GM12891 (cell line): ENCODE results near the gene POC5.
"Not testable (repeated sequence)": the region's sequence is repeated elsewhere in the genome, so short reads cannot be mapped to it uniquely, and the experiment has no call there.

ENCODE experiments used
- DNase-seq: peaks from one replicate; pipeline ENCODE4 v3.0.0; 2011; ENCODE audit warnings: low spot score; ENCODE audit not compliant: insufficient read length
- FAIRE-seq: peaks from 2 replicates; lab custom pipeline; 2011; peaks lifted over from hg19 to GRCh38; lab: Jason Lieb, UNC
- PAX5 ChIP-seq: IDR thresholded peaks from 2 replicates; pipeline ENCODE4 v1.6.1; 2011; ENCODE audit warnings: low read length, moderate library complexity, mild to moderate bottlenecking; ENCODE audit not compliant: insufficient read depth, severe bottlenecking
- POLR2A ChIP-seq: IDR thresholded peaks from 2 replicates; pipeline ENCODE4 v1.6.1; 2011; ENCODE audit warnings: low read depth, low read length, control low read depth
- POLR2AphosphoS5 ChIP-seq: IDR thresholded peaks from 2 replicates; pipeline ENCODE4 v1.6.1; 2011; ENCODE audit warnings: low read depth, low read length, control low read depth
- POU2F2 ChIP-seq: IDR thresholded peaks from 2 replicates; pipeline ENCODE4 v1.6.1; 2011; ENCODE audit warnings: low read depth, mild to moderate bottlenecking, control low read depth, low read length, moderate library complexity
- SPI1 ChIP-seq: IDR thresholded peaks from 2 replicates; pipeline ENCODE4 v1.6.1; 2011; ENCODE audit warnings: low read depth, low read length, control low read depth
- TAF1 ChIP-seq: IDR thresholded peaks from 2 replicates; pipeline ENCODE4 v1.6.1; 2011; ENCODE audit warnings: low read depth, low read length, control low read depth

The POC5 gene

GRCh38 chr5:75707911-75708509, 9.2 kb downstream of the POC5 start:
- TF ChIP-seq PAX5: no peak
- TF ChIP-seq SPI1: no peak
- no peak for TF ChIP-seq POLR2AphosphoS5
- no peak for TF ChIP-seq POU2F2
- TF ChIP-seq TAF1: no peak
- no peak for TF ChIP-seq POLR2A
- DNase-seq (no peak), FAIRE-seq (no peak)

GRCh38 chr5:75706775-75707174, 10.5 kb downstream of the POC5 start:
- no peak for TF ChIP-seq POLR2AphosphoS5
- no peak for DNase-seq
- no peak for FAIRE-seq

- DNase-seq: no peak
- TF ChIP-seq PAX5 (no peak), POU2F2 (no peak), TAF1 (no peak)
- no peak for FAIRE-seq
These were observed 11.2 kb downstream of the POC5 start for GRCh38 chr5:75706016-75706415.

- no peak for FAIRE-seq
- TF ChIP-seq POLR2A (no peak), SPI1 (no peak), POU2F2 (no peak), PAX5 (no peak), TAF1 (no peak), POLR2AphosphoS5 (no peak)
These were observed 15.4 kb downstream of the POC5 start for GRCh38 chr5:75701856-75702255.

GRCh38 chr5:75695472-75696351, 21.5 kb downstream of the POC5 start:
- FAIRE-seq, DNase-seq: not testable (repeated sequence)

More at GRCh38 chr5:75701856-75702255, 15.4 kb downstream of the POC5 start:
- DNase-seq: no peak

- TF ChIP-seq POU2F2 (no peak), POLR2AphosphoS5 (no peak), TAF1 (no peak), POLR2A (no peak), SPI1 (no peak), PAX5 (no peak)
- no peak for DNase-seq
- no peak for FAIRE-seq
These were observed 22.5 kb downstream of the POC5 start for GRCh38 chr5:75694781-75695180.

GRCh38 chr5:75690669-75691068, 26.6 kb downstream of the POC5 start:
- TF ChIP-seq POLR2A (no peak), POLR2AphosphoS5 (no peak), SPI1 (no peak), PAX5 (no peak), POU2F2 (no peak), TAF1 (no peak)
- DNase-seq (no peak), FAIRE-seq (no peak)

GRCh38 chr5:75686480-75686879, 30.8 kb downstream of the POC5 start:
- FAIRE-seq (no peak), DNase-seq (no peak)

DNA sequence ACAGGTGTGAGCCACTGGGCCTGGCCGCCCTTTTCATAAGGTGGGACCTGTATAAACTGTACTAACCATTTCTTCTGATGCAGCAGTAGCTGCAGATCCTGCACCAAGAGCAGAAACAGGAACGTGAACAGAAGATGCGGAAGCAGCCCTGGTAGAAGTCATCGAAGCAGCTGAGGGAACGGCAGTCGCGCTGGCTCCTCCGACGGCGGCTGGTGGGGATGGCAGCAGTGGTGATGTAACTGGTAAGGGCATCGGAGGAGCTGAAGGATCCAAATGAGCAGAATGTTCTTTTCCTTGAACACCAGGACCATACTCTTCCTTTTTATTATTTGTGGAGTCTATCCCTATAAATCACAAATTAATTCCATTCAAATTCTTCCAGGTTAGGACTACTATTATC, 32.1 kb downstream of the POC5 start:
- DNase-seq (no peak), FAIRE-seq (no peak)
- TF ChIP-seq TAF1 (no peak), POLR2A (no peak), PAX5 (no peak), POU2F2 (no peak), POLR2AphosphoS5 (no peak), SPI1 (no peak)

More at GRCh38 chr5:75686480-75686879, 30.8 kb downstream of the POC5 start:
- TF ChIP-seq POLR2A (no peak), POU2F2 (no peak), TAF1 (no peak)
